Measurements from ENCODE around the gene RABEPK.
"Not testable (repeated sequence)": the region's sequence is repeated elsewhere in the genome, so short reads cannot be mapped to it uniquely, and the experiment has no call there.

Gene RABEPK

DNA sequence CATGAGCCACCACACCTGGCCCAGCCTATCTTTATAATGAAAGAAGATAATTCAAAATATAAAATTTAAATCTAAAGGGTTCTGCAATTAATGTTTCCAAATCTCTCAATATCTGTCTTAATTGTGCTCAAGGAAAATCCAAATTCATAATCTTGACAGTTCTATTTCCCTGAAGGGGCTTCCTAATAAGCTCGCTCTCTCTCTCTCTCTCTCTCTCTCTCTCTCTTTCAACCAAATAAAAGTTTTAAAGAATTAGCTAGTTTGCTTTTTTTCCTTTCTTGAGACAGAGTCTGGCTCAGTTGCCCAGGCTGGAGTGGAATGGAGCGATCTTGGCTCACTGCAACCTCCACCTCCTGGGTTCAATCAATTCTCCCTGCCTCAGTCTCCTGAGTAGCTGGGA is 43.8 kb upstream of the RABEPK start:
- Histone ChIP-seq H2BK12ac (ENCODE audit: low read length) (no peak overlapping the region), H3K4me1 (ENCODE audit: control insufficient read depth in 2 of 2, insufficient read depth in 1 of 2, low read depth in 1 of 2, low read length in 2 of 2) (no peaks in the 10 kb centered on the region), H4K8ac (ENCODE audit: low read depth, low read length) (no peak overlapping the region), H2AFZ (ENCODE audit: low read length) (no peak overlapping the region), H3K79me1 (ENCODE audit: low read depth, low read length) (no peaks in the 10 kb centered on the region), H3K4me3 (ENCODE audit: low read length in 2 of 2) (no peak overlapping the region), H3K27me3 (ENCODE audit: control insufficient read depth in 3 of 3, insufficient read depth in 3 of 3, low read depth in 1 of 3, low read length in 3 of 3) (no peaks in the 10 kb centered on the region), H3K9me3 (replicated peaks in 1 of 2; ENCODE audit: control insufficient read depth in 2 of 2, insufficient read depth in 1 of 2, low read depth in 1 of 2, low read length in 2 of 2) (no peaks in the 10 kb centered on the region), H3K36me3 (replicated peaks in 1 of 2; ENCODE audit: control insufficient read depth in 2 of 2, insufficient read depth in 2 of 2, low read length in 2 of 2) (peaks cover 7 to 61% of the 10 kb centered on the region in 2 donors), H3K23ac (ENCODE audit: low read depth, low read length, poor library complexity) (no peak overlapping the region), H3K4me2 (ENCODE audit: insufficient read depth, low read length, poor library complexity, severe bottlenecking) (no peak overlapping the region), H3K9ac (ENCODE audit: low read depth, low read length, poor library complexity) (no peak overlapping the region), H4K91ac (ENCODE audit: low read depth, low read length, poor library complexity) (no peak overlapping the region), H3K18ac (ENCODE audit: low read length) (no peak overlapping the region), H2BK5ac (ENCODE audit: low read length) (no peak overlapping the region), H2BK15ac (ENCODE audit: low read length) (no peak overlapping the region), H3K14ac (ENCODE audit: low read length) (no peak overlapping the region), H2AK5ac (ENCODE audit: low read depth, low read length) (no peak overlapping the region), H2BK120ac (ENCODE audit: low read depth, low read length) (no peak overlapping the region), H3K4ac (ENCODE audit: low read length) (no peak overlapping the region), H3K27ac (replicated peaks; ENCODE audit: low read length) (no peak overlapping the region)
- DNase-seq (ENCODE audit: low spot score), result no peak
- no CpG with 5 or more reads among the region's 2 CpGs for WGBS, 2 donors (ENCODE audit: extremely low coverage in 2 of 2, insufficient read length in 2 of 2, insufficient replicate concordance in 1 of 2)

- Histone ChIP-seq H3K4ac (ENCODE audit: low read length) (no peak overlapping the region), H3K4me3 (ENCODE audit: low read length in 2 of 2) (no peak overlapping the region), H3K18ac (ENCODE audit: low read length) (no peak overlapping the region), H3K27me3 (ENCODE audit: control insufficient read depth in 3 of 3, insufficient read depth in 3 of 3, low read depth in 1 of 3, low read length in 3 of 3) (no peaks in the 10 kb centered on the region), H2BK5ac (ENCODE audit: low read length) (no peak overlapping the region), H3K9ac (ENCODE audit: low read depth, low read length, poor library complexity) (no peak overlapping the region), H3K27ac (replicated peaks; ENCODE audit: low read length) (no peak overlapping the region), H3K36me3 (replicated peaks in 1 of 2; ENCODE audit: control insufficient read depth in 2 of 2, insufficient read depth in 2 of 2, low read length in 2 of 2) (peaks cover 0 to 35% of the 10 kb centered on the region in 2 donors), H2BK15ac (ENCODE audit: low read length) (no peak overlapping the region), H3K23ac (ENCODE audit: low read depth, low read length, poor library complexity) (no peak overlapping the region), H2AFZ (ENCODE audit: low read length) (no peak overlapping the region), H4K8ac (ENCODE audit: low read depth, low read length) (no peak overlapping the region), H4K91ac (ENCODE audit: low read depth, low read length, poor library complexity) (no peak overlapping the region), H2AK5ac (ENCODE audit: low read depth, low read length) (no peak overlapping the region), H3K4me2 (ENCODE audit: insufficient read depth, low read length, poor library complexity, severe bottlenecking) (no peak overlapping the region), H3K4me1 (ENCODE audit: control insufficient read depth in 2 of 2, insufficient read depth in 1 of 2, low read depth in 1 of 2, low read length in 2 of 2) (no peaks in the 10 kb centered on the region), H2BK12ac (ENCODE audit: low read length) (no peak overlapping the region), H3K79me1 (ENCODE audit: low read depth, low read length) (no peaks in the 10 kb centered on the region), H2BK120ac (ENCODE audit: low read depth, low read length) (no peak overlapping the region), H3K14ac (ENCODE audit: low read length) (no peak overlapping the region), H3K9me3 (replicated peaks in 1 of 2; ENCODE audit: control insufficient read depth in 2 of 2, insufficient read depth in 1 of 2, low read depth in 1 of 2, low read length in 2 of 2) (no peaks in the 10 kb centered on the region)
- no peak for DNase-seq (ENCODE audit: low spot score)
Observed at GRCh38 chr9:125160750-125161149, 39.6 kb upstream of the RABEPK start.

GRCh38 chr9:125161284-125161918 is 38.9 kb upstream of the RABEPK start:
- no peak overlapping the region for H3K18ac ChIP-seq (ENCODE audit: low read length)
- H3K4me2 ChIP-seq (ENCODE audit: insufficient read depth, low read length, poor library complexity, severe bottlenecking), result no peak overlapping the region
- H4K8ac ChIP-seq (ENCODE audit: low read depth, low read length), result no peak overlapping the region
- no peak overlapping the region for H3K14ac ChIP-seq (ENCODE audit: low read length)
- H2BK12ac ChIP-seq (ENCODE audit: low read length), result no peak overlapping the region
- H2BK120ac ChIP-seq (ENCODE audit: low read depth, low read length), result no peak overlapping the region
- no peak overlapping the region for H2BK5ac ChIP-seq (ENCODE audit: low read length)
- DNase-seq (ENCODE audit: low spot score), result no peak
- no peak overlapping the region for H3K27ac ChIP-seq (replicated peaks; ENCODE audit: low read length)
- no CpG with 5 or more reads among the region's 3 CpGs for WGBS, 2 donors (ENCODE audit: extremely low coverage in 2 of 2, insufficient read length in 2 of 2, insufficient replicate concordance in 1 of 2)
- no peak overlapping the region for H3K4me3 ChIP-seq (ENCODE audit: low read length in 2 of 2)
- no peaks in the 10 kb centered on the region for H3K9me3 ChIP-seq (replicated peaks in 1 of 2; ENCODE audit: control insufficient read depth in 2 of 2, insufficient read depth in 1 of 2, low read depth in 1 of 2, low read length in 2 of 2)
- no peak overlapping the region for H2AFZ ChIP-seq (ENCODE audit: low read length)
- H3K9ac ChIP-seq (ENCODE audit: low read depth, low read length, poor library complexity), result no peak overlapping the region
- no peak overlapping the region for H2BK15ac ChIP-seq (ENCODE audit: low read length)
- H3K4me1 ChIP-seq (ENCODE audit: control insufficient read depth in 2 of 2, insufficient read depth in 1 of 2, low read depth in 1 of 2, low read length in 2 of 2), result no peaks in the 10 kb centered on the region
- H3K36me3 ChIP-seq (replicated peaks in 1 of 2; ENCODE audit: control insufficient read depth in 2 of 2, insufficient read depth in 2 of 2, low read length in 2 of 2), result peaks cover 0 to 34% of the 10 kb centered on the region in 2 donors
- no peak overlapping the region for H2AK5ac ChIP-seq (ENCODE audit: low read depth, low read length)
- no peak overlapping the region for H4K91ac ChIP-seq (ENCODE audit: low read depth, low read length, poor library complexity)
- H3K27me3 ChIP-seq (ENCODE audit: control insufficient read depth in 3 of 3, insufficient read depth in 3 of 3, low read depth in 1 of 3, low read length in 3 of 3), result no peaks in the 10 kb centered on the region
- H3K23ac ChIP-seq (ENCODE audit: low read depth, low read length, poor library complexity), result no peak overlapping the region
- H3K79me1 ChIP-seq (ENCODE audit: low read depth, low read length), result no peaks in the 10 kb centered on the region
- no peak overlapping the region for H3K4ac ChIP-seq (ENCODE audit: low read length)

GRCh38 chr9:125162891-125163290 is 37.5 kb upstream of the RABEPK start:
- H3K27ac ChIP-seq (replicated peaks; ENCODE audit: low read length); H3K9me3 ChIP-seq (replicated peaks in 1 of 2; ENCODE audit: control insufficient read depth in 2 of 2, insufficient read depth in 1 of 2, low read depth in 1 of 2, low read length in 2 of 2); H2BK15ac ChIP-seq (ENCODE audit: low read length); H3K4ac ChIP-seq (ENCODE audit: low read length); H3K9ac ChIP-seq (ENCODE audit: low read depth, low read length, poor library complexity); H3K4me2 ChIP-seq (ENCODE audit: insufficient read depth, low read length, poor library complexity, severe bottlenecking); H4K8ac ChIP-seq (ENCODE audit: low read depth, low read length); H3K14ac ChIP-seq (ENCODE audit: low read length); DNase-seq (ENCODE audit: low spot score); H4K91ac ChIP-seq (ENCODE audit: low read depth, low read length, poor library complexity); H3K18ac ChIP-seq (ENCODE audit: low read length); H3K4me3 ChIP-seq (ENCODE audit: low read length in 2 of 2); H3K79me1 ChIP-seq (ENCODE audit: low read depth, low read length); H2AFZ ChIP-seq (ENCODE audit: low read length); H3K23ac ChIP-seq (ENCODE audit: low read depth, low read length, poor library complexity); H2BK120ac ChIP-seq (ENCODE audit: low read depth, low read length); H3K27me3 ChIP-seq (ENCODE audit: control insufficient read depth in 3 of 3, insufficient read depth in 3 of 3, low read depth in 1 of 3, low read length in 3 of 3); H3K4me1 ChIP-seq (ENCODE audit: control insufficient read depth in 2 of 2, insufficient read depth in 1 of 2, low read depth in 1 of 2, low read length in 2 of 2); H2AK5ac ChIP-seq (ENCODE audit: low read depth, low read length); H2BK5ac ChIP-seq (ENCODE audit: low read length); H2BK12ac ChIP-seq (ENCODE audit: low read length): not testable (repeated sequence)
- WGBS, 2 donors (ENCODE audit: extremely low coverage in 2 of 2, insufficient read length in 2 of 2, insufficient replicate concordance in 1 of 2), result no CpG with 5 or more reads among the region's 6 CpGs
- peaks cover 0 to 34% of the 10 kb centered on the region in 2 donors for H3K36me3 ChIP-seq (replicated peaks in 1 of 2; ENCODE audit: control insufficient read depth in 2 of 2, insufficient read depth in 2 of 2, low read length in 2 of 2)

Data from neuronal stem cell (in vitro differentiated cells).